ENCODE data around the gene PUSL1.

GRCh38 chr1:1278620-1279019 lies 29.8 kb upstream of the PUSL1 start:
- no peak for TF ChIP-seq HMGXB4 (CRISPR knock-in tag; IDR thresholded peaks at IDR 0.05; ENCODE audit: borderline replicate concordance)
- no peak for TF ChIP-seq CTCF (IDR thresholded peaks at IDR 0.05)
- no peak for TF ChIP-seq HOXA7 (CRISPR knock-in tag; IDR thresholded peaks at IDR 0.05)
